HG03575 (cell line): ENCODE data around the gene ZBTB20.
A peak's percentile ranks its signal among the peaks of the same experiment; 100 is the strongest.

Experiments
- ATAC-seq: cut with Tn5 transposase; IDR thresholded peaks from one replicate; pipeline ENCODE4 v1.9.1; 2021; ENCODE audit not compliant: unreplicated experiment, insufficient number of reproducible peaks, low FRiP score; ENCODE audit errors: extremely low read depth

ZBTB20 gene

DNA sequence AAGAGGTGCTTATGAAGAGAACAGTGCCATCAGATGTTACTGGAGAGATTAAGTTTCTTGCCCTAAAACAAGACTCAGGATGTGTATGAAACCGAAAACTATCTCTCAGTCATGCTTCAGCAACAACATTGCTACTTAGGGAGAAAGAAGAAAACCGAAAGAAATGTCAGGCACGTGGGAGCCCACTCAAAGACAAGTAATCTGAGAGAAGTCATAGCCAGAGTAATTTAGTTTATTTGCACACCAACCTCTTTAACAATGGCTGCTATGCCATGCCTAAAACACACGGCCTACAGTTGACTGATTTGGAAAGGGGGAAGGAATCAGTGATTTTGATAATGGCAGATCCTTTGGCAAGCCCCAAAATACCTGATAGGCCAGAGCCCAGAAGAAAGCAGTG is 690.3 kb downstream of the ZBTB20 start:
- peak; percentile 63 for ATAC-seq

DNA sequence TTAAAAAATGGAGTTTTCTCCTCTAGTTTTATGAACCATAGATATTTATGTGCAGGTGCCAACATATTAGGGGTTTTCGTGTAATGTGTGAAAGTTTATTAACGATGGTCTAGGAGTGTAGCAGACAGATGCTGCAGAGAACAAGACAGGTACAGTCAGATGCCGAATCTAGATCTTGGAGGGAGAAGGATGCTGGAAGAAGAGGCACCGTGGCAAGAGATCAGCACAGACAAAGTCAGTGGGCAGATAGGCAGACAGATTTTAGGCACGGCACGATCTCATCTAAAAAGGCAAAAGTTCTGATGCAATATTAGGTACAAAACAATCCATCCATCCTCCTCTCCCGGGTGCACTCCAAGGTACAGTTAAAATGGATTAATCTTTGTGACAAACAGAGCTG is 691.7 kb downstream of the ZBTB20 start:
- no peak for ATAC-seq

- ATAC-seq: no peak
Observed at GRCh38 chr3:114454551-114455251, 692.4 kb downstream of the ZBTB20 start.

GRCh38 chr3:114453361-114453780 is 693.7 kb downstream of the ZBTB20 start:
- ATAC-seq: no peak

- no peak for ATAC-seq
Observed at GRCh38 chr3:114452937-114453336, 694.2 kb downstream of the ZBTB20 start.

GRCh38 chr3:114452256-114452655 is 694.8 kb downstream of the ZBTB20 start:
- no peak for ATAC-seq

GRCh38 chr3:114451561-114452018 is 695.5 kb downstream of the ZBTB20 start:
- ATAC-seq: no peak

- no peak for ATAC-seq
Observed at GRCh38 chr3:114451051-114451451, 696.0 kb downstream of the ZBTB20 start.

- ATAC-seq: no peak
Observed at GRCh38 chr3:114450008-114450596, 697.0 kb downstream of the ZBTB20 start.

GRCh38 chr3:114449271-114450007 is 697.6 kb downstream of the ZBTB20 start:
- no peak for ATAC-seq

GRCh38 chr3:114447950-114448479 is 699.1 kb downstream of the ZBTB20 start:
- no peak for ATAC-seq

DNA sequence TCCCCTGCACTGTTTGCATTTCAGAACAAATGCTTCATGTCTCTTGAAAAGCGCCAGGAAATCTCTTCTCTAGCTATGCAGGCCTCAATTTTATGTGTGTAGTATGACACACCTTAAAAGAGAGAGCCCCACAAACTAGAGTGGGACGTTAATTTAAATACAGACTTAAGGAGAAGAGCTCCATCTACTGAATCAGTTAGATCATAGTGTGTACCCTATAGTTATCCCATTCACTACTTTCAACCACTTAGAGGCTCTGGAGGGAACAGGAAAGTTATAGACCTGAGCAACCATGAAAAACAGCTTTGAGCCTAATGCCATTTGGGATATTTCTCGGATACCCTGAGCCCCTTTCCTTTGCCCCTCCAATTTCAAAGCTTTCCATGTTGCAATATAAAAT is 699.5 kb downstream of the ZBTB20 start:
- ATAC-seq: no peak

GRCh38 chr3:114446600-114446999 is 700.5 kb downstream of the ZBTB20 start:
- no peak for ATAC-seq

DNA sequence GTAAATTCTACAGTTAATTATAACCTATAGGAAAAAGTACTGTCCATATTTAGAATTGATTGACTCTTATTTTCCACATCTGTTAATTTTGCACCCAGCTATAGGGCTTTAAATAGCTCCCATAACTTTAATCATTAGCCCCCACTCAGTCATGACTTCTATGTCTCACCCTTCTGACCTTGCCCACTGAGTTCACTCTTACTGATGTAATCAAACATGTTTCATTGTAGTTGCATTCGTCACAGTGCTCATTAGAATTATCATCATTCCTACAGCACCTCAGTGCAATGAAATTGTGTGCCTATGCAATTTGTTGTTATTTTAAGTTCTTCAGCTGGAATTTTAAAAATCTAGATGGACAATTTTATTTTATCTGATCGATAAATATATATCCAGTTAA is 701.9 kb downstream of the ZBTB20 start:
- no peak for ATAC-seq

GRCh38 chr3:114444216-114444615 is 702.9 kb downstream of the ZBTB20 start:
- no peak for ATAC-seq

- ATAC-seq: no peak
Observed at GRCh38 chr3:114442246-114442645, 704.8 kb downstream of the ZBTB20 start.

GRCh38 chr3:114441386-114441785 is 705.7 kb downstream of the ZBTB20 start:
- no peak for ATAC-seq

- ATAC-seq: no peak
Observed at GRCh38 chr3:114440700-114441099, 706.4 kb downstream of the ZBTB20 start.

DNA sequence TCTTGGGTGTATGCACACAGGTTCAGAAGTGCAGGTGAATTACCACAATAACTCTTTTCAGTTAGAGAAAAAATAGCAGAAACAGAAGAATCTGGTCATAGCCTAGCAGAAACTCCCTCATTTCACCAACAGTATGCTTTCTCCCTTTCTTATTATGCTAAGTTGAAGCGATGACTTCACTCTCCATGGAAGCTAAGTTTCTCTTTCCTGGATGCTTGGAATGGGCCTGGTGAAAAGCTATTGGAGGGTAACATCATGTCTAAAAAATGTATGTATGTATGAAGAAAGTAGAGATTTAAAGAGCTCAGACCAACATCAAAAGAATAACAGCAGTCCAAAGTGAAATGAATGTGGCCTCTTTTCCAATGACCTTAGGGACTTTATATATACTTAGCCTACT is 707.8 kb downstream of the ZBTB20 start:
- no peak for ATAC-seq

DNA sequence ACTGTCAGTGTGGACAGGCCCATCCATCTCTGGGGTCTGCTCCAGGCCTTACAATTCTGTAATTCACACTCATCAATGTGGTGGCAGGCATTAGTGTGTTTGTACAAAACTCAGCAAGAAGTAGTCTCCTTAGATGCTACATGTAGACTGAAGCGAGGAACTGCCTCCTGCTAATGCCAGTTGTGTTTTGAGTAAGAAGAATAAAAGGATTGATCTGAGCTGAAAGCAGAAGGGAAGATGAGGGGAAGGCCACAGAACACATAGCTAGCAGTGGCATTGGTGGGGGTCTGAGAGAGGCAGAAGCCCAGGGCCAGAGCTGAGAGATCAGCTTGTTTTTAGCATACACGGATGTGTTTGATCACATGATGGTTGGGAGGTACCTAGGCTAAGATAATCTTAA is 709.2 kb downstream of the ZBTB20 start:
- ATAC-seq: no peak
